ENCODE results near the gene ZNF654. TPM values are rescaled to one million over a fixed set of nuclear protein-coding genes. Genes with fewer than 3 reads are reported as not detected.

The ZNF654 gene
- total and polyA plus RNA-seq, 11 donors, result 2.4 to 15.9 (median 8.7) TPM

DNA sequence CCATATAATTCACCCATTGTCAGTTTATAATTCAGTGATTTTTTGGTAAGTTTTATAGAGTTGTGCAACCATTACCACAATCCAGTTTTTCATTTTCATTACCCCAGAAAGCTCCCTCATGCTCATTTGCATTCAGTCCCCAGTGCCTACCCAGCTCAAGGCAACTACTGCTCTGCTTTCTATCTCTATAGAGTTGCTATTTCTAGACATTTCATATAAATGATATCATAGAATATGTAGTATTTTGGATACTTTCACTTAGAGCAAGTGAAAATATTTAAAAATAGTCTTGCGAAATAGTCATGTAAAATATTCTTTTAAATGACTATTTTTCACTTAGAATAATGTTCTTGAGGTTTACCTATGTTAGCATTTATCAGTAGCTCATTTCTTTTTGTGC, 42.1 kb downstream of the ZNF654 start:
- ATAC-seq (no peak), DNase-seq (no peak)
- peaks cover 0 to 20% (median 0%) of the 10 kb centered on the region in 12 donors for H3K9me3 ChIP-seq
- peaks cover 0 to 6% (median 0%) of the 10 kb centered on the region in 9 donors for H3K36me3 ChIP-seq
- no peak overlapping the region for H3K4me3 ChIP-seq
- no peak overlapping the region for H3K27ac ChIP-seq
- WGBS, 4 donors, result 97 to 98% (median 98%) methylated on average over 1 of the region's 1 CpG
- intact Hi-C loops (cut with DNase I), result no loop called here
- H3K4me1 ChIP-seq, result peaks cover 0 to 11% (median 0%) of the 10 kb centered on the region in 12 donors
- TF ChIP-seq POLR2A (IDR thresholded peaks at IDR 0.05), result no peak
- TF ChIP-seq, protein P1, sequence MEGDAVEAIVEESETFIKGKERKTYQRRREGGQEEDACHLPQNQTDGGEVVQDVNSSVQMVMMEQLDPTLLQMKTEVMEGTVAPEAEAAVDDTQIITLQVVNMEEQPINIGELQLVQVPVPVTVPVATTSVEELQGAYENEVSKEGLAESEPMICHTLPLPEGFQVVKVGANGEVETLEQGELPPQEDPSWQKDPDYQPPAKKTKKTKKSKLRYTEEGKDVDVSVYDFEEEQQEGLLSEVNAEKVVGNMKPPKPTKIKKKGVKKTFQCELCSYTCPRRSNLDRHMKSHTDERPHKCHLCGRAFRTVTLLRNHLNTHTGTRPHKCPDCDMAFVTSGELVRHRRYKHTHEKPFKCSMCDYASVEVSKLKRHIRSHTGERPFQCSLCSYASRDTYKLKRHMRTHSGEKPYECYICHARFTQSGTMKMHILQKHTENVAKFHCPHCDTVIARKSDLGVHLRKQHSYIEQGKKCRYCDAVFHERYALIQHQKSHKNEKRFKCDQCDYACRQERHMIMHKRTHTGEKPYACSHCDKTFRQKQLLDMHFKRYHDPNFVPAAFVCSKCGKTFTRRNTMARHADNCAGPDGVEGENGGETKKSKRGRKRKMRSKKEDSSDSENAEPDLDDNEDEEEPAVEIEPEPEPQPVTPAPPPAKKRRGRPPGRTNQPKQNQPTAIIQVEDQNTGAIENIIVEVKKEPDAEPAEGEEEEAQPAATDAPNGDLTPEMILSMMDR (IDR thresholded peaks at IDR 0.05), result no peak
- no peaks in the 10 kb centered on the region for H3K27me3 ChIP-seq

DNA sequence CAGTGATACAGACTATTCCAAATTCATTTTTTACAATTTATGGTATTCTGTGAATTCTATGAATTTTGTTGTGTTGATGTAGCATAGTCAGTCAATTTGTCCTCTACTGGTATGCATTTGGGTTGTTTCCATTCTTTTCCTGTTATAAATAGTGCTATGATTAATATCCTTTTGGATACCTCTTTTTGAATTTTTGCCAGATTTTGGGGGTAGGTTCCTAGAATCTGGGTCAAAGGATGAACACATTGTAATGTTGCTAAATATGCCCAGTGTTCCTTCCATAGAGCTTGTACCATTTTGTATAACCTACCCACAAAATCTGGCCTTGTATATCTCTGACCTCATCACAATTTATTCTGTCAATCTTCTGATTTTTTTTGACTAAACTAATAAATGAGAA, 46.3 kb downstream of the ZNF654 start:
- intact Hi-C loops (cut with DNase I), result loop anchor here in 1 of 10 donors (5.0 kb wide), 1 partner anchor 43 kb away; no protein-coding TSS in a partner anchor
- DNase-seq, result no peak
- H3K9me3 ChIP-seq, result peaks cover 0 to 20% (median 0%) of the 10 kb centered on the region in 12 donors
- H3K4me3 ChIP-seq, result no peak overlapping the region
- no peak for TF ChIP-seq POLR2A (IDR thresholded peaks at IDR 0.05)
- TF ChIP-seq, protein P1 (IDR thresholded peaks at IDR 0.05), result no peak
- H3K36me3 ChIP-seq, result no peaks in the 10 kb centered on the region
- H3K4me1 ChIP-seq, result peaks cover 0 to 20% (median 5%) of the 10 kb centered on the region in 12 donors
- no peak overlapping the region for H3K27ac ChIP-seq
- no peaks in the 10 kb centered on the region for H3K27me3 ChIP-seq
- ATAC-seq, result peak in 1 of 4 donors; percentile 61

- Histone ChIP-seq H3K27me3 (no peaks in the 10 kb centered on the region), H3K9me3 (no peaks in the 10 kb centered on the region), H3K4me1 (peaks cover 0 to 16% (median 3%) of the 10 kb centered on the region in 12 donors), H3K27ac (no peak overlapping the region), H3K36me3 (peaks cover 0 to 27% (median 12%) of the 10 kb centered on the region in 9 donors), H3K4me3 (no peak overlapping the region)
- no peak for DNase-seq
- intact Hi-C loops (cut with DNase I), result loop anchor here in 8 of 10 donors (2.0 to 10.0 kb wide), 10 partner anchors 47 to 761 kb away; partner anchors contain the start of genes CGGBP1 (in 4 of the 8) and ZNF654 (in 4 of the 8)
- 93 to 100% (median 96%) methylated on average over 1 of the region's 1 CpG for WGBS, 4 donors
- ATAC-seq, result no peak
- no peak for TF ChIP-seq POLR2A (IDR thresholded peaks at IDR 0.05)
Measured at GRCh38 chr3:88112289-88112688, 53.2 kb downstream of the ZNF654 start.

- Histone ChIP-seq H3K27me3 (no peaks in the 10 kb centered on the region), H3K36me3 (peaks cover 0 to 29% (median 12%) of the 10 kb centered on the region in 9 donors), H3K9me3 (no peaks in the 10 kb centered on the region), H3K27ac (no peak overlapping the region), H3K4me3 (no peak overlapping the region), H3K4me1 (peaks cover 0 to 16% (median 3%) of the 10 kb centered on the region in 12 donors)
- DNase-seq (peak in 2 of 5 donors; percentile 30 to 47), ATAC-seq (peak in 3 of 4 donors; percentile 81 to 87 (median 83))
- WGBS, 4 donors, result 39 to 43% (median 42%) methylated on average over 5 of the region's 5 CpGs
- TF ChIP-seq, protein P1 (IDR thresholded peaks at IDR 0.05), result peak; percentile 61 to 89 (median 76)
- TF ChIP-seq POLR2A (IDR thresholded peaks at IDR 0.05), result no peak
- intact Hi-C loops (cut with DNase I), result loop anchor here in 8 of 10 donors (2.0 to 10.0 kb wide), 10 partner anchors 49 to 763 kb away; partner anchors contain the start of genes CGGBP1 (in 4 of the 8) and ZNF654 (in 4 of the 8)
Measured at GRCh38 chr3:88113311-88114162, 54.5 kb downstream of the ZNF654 start.

Data from heart left ventricle (tissue), 16 donors.